ENCODE results near the gene PUM1.
"Not testable (repeated sequence)": the region's sequence is repeated elsewhere in the genome, so short reads cannot be mapped to it uniquely, and the experiment has no call there.

PUM1 gene, protein sequence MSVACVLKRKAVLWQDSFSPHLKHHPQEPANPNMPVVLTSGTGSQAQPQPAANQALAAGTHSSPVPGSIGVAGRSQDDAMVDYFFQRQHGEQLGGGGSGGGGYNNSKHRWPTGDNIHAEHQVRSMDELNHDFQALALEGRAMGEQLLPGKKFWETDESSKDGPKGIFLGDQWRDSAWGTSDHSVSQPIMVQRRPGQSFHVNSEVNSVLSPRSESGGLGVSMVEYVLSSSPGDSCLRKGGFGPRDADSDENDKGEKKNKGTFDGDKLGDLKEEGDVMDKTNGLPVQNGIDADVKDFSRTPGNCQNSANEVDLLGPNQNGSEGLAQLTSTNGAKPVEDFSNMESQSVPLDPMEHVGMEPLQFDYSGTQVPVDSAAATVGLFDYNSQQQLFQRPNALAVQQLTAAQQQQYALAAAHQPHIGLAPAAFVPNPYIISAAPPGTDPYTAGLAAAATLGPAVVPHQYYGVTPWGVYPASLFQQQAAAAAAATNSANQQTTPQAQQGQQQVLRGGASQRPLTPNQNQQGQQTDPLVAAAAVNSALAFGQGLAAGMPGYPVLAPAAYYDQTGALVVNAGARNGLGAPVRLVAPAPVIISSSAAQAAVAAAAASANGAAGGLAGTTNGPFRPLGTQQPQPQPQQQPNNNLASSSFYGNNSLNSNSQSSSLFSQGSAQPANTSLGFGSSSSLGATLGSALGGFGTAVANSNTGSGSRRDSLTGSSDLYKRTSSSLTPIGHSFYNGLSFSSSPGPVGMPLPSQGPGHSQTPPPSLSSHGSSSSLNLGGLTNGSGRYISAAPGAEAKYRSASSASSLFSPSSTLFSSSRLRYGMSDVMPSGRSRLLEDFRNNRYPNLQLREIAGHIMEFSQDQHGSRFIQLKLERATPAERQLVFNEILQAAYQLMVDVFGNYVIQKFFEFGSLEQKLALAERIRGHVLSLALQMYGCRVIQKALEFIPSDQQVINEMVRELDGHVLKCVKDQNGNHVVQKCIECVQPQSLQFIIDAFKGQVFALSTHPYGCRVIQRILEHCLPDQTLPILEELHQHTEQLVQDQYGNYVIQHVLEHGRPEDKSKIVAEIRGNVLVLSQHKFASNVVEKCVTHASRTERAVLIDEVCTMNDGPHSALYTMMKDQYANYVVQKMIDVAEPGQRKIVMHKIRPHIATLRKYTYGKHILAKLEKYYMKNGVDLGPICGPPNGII

DNA sequence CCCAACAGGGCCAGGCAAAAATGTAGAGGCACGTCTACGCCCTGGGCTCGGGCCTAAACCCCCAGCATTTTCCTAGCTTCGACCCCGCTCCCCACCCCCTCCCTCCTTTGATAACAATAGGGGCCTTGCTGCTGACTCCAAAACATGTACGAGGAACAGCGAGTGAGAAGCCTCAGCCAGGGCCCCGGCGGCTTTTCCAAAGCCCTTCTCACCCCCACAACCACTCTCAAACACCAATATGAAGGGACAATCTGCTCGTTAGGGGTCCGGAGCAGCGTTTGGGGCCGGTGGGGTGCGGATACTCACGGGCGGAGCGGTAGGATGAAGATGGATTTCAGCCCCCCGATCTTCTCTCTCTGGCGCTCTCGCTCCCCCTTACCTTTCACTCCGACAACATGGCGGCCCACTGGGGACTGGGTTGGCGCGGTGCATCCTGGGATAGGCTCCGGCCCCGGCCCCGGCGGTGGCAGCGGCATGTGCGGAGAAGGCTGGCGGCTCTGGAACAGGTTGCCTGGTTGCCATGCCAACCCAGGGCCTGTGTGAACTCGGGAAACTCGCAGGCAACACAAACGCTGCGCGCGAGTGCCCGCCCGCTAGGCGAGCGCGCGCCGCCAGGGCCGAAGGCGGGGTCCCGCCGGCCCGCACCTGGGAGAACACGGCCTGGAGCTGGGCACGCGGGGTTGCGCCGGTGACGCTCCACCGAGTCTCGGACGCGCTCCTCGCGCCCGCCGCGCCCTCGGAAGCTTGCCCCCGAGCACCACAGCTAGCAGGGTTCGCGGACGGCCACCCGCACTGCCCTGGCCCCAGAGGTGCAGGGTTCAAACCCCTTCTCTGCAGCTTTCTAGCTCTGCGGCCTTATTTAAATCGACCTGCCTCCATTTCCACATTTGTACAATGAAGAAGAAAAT, at the start of gene PUM1:
Gene PUM1, minus strand, starts transcription at position 408 of the 908 bp plus-strand sequence. CDS start 6,151 bp downstream, outside the sequence.
- no peaks in the 10 kb centered on the region for H3K27me3 Mint-ChIP-seq

DNA sequence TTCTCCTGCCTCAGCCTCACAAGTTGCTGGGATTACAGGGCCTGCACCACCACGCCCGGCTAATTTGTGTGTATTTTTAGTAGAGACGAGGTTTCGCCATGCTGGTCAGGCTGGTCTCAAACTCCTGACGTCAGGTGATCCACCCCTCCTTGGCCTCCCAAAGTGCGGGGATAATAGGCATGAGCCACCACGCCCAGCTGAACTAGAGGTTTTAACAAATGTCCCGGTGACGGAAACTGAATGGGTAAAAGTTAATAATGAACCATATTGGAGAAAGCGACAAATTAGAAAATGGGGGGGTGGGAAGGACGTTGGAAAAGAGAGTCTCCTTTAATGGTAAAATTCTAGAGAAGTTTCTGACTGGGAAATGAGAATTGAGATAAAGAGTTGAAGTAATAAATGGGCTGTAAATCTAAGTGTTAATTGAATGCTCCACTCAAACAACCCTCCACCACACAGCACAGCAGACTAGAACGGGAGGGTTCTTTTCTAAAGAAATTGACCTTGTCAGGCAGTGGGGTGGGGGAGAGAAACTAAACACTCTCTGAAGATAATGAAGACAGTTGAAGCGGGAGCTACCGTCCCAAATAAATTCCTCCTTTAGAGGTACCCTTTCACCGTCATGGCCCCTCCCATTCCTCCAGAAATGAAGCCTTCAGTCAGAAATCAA, 46.9 kb upstream of the PUM1 start:
- no peaks in the 10 kb centered on the region for H3K4me1 Mint-ChIP-seq (ENCODE audit: low read depth)
- H3K27ac Mint-ChIP-seq, result no peak overlapping the region
- H3K27me3 Mint-ChIP-seq, result peaks cover 16% of the 10 kb centered on the region
- H3K4me3 Mint-ChIP-seq, result no peak overlapping the region
- no peaks in the 10 kb centered on the region for H3K36me3 Mint-ChIP-seq (ENCODE audit: low read depth)
- no peaks in the 10 kb centered on the region for H3K9me3 Mint-ChIP-seq

More for the DNA sequence above, at the start of gene PUM1:
- peak within 1 kb of the TSS; percentile 100 for H3K4me3 Mint-ChIP-seq
- no peaks in the 10 kb centered on the region for H3K9me3 Mint-ChIP-seq
- H3K27ac Mint-ChIP-seq, result peak within 1 kb of the TSS; percentile 100
- H3K4me1 Mint-ChIP-seq (ENCODE audit: low read depth), result peaks cover 33% of the 10 kb centered on the region
- peaks cover 28% of the 10 kb centered on the region for H3K36me3 Mint-ChIP-seq (ENCODE audit: low read depth)

DNA sequence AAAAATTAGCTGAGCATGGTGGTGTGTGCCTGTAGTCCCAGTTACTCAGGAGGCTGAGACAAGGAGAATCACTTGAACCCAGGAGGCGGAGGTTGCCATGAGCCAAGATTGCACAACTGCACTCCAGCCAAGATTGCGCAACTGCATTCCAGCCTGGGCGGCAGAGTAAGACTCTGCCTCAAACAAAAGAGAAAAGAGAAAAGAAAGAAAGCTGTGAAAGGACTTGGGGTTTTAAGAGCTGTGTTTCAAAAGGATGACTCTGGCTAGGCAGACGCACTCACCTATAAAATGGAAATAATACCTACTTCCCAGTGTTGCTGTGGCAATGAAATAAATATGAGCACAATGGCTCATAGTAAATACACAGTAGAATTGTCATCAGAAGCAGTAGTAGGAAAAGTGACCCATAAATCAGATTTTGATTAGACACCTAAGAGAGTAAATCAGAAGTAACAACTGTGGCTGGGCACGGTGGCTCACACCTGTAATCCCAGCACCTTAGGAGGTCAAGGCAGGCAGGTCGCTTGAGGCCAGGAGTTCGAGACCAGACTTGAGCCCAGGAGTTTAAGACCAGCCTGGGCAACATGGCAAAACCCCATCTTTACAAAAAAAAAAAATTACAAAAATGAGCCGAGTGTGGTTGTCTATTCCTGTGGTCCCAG, 45.9 kb upstream of the PUM1 start:
- Mint-ChIP-seq H3K36me3 (ENCODE audit: low read depth) (no peaks in the 10 kb centered on the region), H3K4me3 (no peak overlapping the region), H3K4me1 (ENCODE audit: low read depth) (no peaks in the 10 kb centered on the region), H3K27me3 (peaks cover 13% of the 10 kb centered on the region), H3K9me3 (no peaks in the 10 kb centered on the region), H3K27ac (no peak overlapping the region)

DNA sequence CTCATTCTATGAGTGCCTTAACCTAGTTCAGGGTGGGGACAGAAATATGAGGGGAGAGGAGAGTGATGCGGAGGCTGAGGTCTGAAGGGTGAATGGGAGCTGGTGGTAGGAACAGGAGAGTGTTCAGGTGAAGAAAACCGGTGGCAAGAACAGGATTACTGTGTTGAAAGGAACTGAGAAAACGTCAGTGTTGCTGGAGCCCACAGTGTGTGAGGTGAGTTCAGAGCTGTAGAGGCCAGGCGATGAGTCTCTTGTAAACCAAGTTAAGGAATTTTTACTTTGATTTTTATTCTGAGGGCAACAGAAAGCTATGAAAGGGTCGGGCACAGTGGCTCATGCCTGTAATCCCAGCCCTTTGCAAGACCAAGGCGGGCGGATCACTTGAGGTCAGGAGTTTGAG, 45.3 kb upstream of the PUM1 start:
- Mint-ChIP-seq H3K4me3 (no peak overlapping the region), H3K36me3 (ENCODE audit: low read depth) (no peaks in the 10 kb centered on the region), H3K9me3 (no peaks in the 10 kb centered on the region), H3K4me1 (ENCODE audit: low read depth) (no peaks in the 10 kb centered on the region), H3K27ac (no peak overlapping the region), H3K27me3 (peaks cover 7% of the 10 kb centered on the region)

DNA sequence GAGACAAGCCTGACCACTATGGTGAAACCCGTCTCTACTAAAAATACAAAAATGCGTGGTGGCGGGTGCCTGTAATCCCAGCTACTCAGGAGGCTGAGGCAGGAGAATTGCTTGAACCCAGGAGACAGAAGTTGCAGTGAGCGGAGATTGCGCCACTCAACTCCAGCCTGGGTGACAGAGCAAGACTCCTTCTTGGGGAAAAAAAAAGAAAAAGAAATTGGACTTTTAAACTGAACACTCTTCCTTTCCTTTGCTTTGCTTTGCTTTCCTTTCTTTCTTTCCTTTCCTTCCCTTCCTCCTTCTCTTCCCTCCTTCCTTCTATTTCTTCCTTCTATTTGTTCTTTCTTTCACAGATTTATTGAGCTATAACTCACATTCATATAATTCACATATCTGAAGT, 43.3 kb upstream of the PUM1 start:
- H3K36me3 Mint-ChIP-seq (ENCODE audit: low read depth), result no peaks in the 10 kb centered on the region
- no peak overlapping the region for H3K27ac Mint-ChIP-seq
- no peaks in the 10 kb centered on the region for H3K4me1 Mint-ChIP-seq (ENCODE audit: low read depth)
- no peak overlapping the region for H3K4me3 Mint-ChIP-seq
- peaks cover 6% of the 10 kb centered on the region for H3K27me3 Mint-ChIP-seq
- no peaks in the 10 kb centered on the region for H3K9me3 Mint-ChIP-seq

DNA sequence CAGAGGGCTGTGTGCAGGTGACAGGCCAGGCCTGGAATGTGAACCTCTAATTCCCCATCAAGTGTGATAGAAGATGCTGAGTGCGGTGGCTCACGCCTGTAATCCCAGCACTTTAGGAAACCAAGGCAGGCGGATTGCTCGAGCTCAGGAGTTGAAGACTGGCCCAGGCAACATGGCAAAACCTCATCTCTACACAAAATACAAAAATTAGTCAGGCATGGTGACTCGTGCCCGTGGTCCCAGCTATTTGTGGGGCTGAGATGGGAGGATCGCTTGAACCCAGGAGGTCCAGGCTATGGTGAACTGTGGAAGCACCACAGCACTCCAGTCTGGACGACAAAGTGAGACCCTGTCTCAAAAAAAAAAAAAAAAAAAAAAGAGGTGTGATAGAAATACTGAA, 40.1 kb upstream of the PUM1 start:
- no peak overlapping the region for H3K27ac Mint-ChIP-seq
- H3K9me3 Mint-ChIP-seq, result no peaks in the 10 kb centered on the region

DNA sequence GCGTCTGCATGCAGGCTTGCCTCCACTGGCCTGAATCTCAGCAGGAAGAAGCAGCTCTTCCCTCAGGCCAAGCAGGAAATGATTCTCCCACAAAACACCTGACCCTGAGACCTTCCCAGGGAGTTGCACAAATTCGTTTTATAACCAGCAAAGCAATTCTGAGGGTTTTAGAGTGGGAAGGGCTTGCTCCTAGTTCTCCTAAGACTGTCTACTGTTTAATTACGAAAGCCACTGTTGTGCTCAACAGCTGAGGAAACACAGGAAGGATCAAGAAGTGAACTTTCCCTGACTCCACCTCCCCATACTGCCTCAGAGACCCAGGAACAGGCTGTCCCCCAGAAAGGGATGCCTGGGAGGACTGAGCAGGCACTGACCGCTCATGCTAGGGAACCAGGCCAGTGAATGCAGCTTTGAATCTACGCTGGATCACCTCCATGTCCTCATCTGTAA, 37.0 kb upstream of the PUM1 start:
- no peaks in the 10 kb centered on the region for H3K4me1 Mint-ChIP-seq (ENCODE audit: low read depth)
- no peaks in the 10 kb centered on the region for H3K9me3 Mint-ChIP-seq
- no peaks in the 10 kb centered on the region for H3K36me3 Mint-ChIP-seq (ENCODE audit: low read depth)
- H3K4me3 Mint-ChIP-seq, result no peak overlapping the region
- no peaks in the 10 kb centered on the region for H3K27me3 Mint-ChIP-seq
- H3K27ac Mint-ChIP-seq, result no peak overlapping the region

More for the DNA sequence above, 40.1 kb upstream of the PUM1 start:
- no peaks in the 10 kb centered on the region for H3K27me3 Mint-ChIP-seq
- H3K36me3 Mint-ChIP-seq (ENCODE audit: low read depth), result no peaks in the 10 kb centered on the region
- H3K4me3 Mint-ChIP-seq, result no peak overlapping the region
- no peaks in the 10 kb centered on the region for H3K4me1 Mint-ChIP-seq (ENCODE audit: low read depth)

DNA sequence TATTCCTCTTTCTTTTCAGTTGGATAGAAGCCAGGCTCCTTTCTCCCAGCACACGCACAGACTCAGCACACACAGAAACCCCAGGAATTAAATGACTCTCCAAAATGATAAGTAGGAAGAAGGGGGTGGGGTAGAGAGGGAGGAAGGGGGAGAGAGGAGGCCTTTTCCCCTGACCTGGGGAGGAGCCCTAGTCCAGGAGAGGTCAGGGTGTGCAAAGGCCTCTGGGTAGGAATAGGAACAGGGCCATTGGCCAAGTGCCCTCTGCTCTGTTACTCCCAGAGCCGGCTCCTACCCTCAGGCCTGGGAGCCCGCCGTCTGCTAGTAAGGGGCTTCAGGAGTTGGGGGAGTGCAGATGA, 35.6 kb upstream of the PUM1 start:
- H3K36me3 Mint-ChIP-seq (ENCODE audit: low read depth), result no peaks in the 10 kb centered on the region
- no peak overlapping the region for H3K27ac Mint-ChIP-seq
- H3K4me1 Mint-ChIP-seq (ENCODE audit: low read depth), result no peaks in the 10 kb centered on the region
- H3K27me3 Mint-ChIP-seq, result no peaks in the 10 kb centered on the region
- no peak overlapping the region for H3K4me3 Mint-ChIP-seq
- no peaks in the 10 kb centered on the region for H3K9me3 Mint-ChIP-seq

DNA sequence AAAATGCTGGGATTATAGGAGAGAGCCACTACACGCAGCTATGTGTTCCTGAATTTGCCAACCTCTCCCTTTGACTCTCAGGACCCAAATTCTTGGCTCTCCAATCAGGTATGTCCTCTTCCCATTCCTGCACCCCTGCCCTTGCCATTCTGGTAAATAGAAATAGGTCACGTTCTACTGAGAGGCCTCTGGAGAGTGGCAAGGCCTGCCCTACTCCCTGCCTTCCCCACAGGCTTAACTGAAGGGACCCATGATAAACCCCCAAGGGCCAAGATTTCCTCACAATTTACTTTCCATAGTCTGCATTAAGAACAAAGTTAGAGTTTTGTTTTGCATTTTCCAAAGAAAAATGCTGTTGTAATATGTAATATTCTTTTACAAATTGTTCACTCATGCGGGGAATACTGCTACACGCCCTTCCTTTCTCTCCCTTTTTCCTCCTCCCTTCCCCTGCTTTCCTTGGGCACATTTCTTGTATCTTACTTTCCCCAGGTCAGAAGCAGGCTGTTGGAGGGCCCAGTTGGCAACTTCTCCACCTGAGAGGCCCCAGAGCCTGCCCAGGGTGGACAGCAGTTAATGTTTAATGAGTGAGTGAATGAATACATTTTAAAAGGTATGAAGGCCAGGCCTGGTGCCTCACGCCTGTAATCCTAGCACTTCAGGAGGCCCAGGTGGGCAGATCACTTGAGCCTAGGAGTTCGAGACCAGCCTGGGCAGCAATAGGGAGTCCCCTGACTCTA, 33.9 kb upstream of the PUM1 start:
- Mint-ChIP-seq H3K9me3 (no peaks in the 10 kb centered on the region), H3K36me3 (ENCODE audit: low read depth) (no peaks in the 10 kb centered on the region), H3K27ac (no peak overlapping the region), H3K4me3 (no peak overlapping the region), H3K27me3 (no peaks in the 10 kb centered on the region), H3K4me1 (ENCODE audit: low read depth) (no peaks in the 10 kb centered on the region)

DNA sequence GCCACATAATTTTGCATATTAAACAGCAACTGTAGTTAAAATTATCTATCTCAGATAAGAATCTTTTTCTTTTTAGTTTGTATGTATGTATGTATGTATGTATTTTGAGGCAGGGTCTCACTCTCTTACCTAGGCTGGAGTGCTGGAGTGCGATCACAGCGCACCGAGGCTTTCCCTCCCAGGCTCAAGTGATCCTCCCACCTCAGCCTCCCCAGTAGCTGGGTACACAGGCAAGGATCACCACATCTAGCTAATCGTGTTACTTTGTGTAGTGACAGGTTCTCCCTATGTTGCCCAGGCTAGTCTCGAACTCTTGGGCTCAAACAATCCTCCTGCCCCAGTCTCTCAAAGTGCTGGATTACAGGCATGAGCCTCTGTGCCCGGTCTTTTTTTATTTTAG, 30.5 kb upstream of the PUM1 start:
- Mint-ChIP-seq H3K36me3 (ENCODE audit: low read depth) (no peaks in the 10 kb centered on the region), H3K27ac (no peak overlapping the region), H3K4me3 (no peak overlapping the region), H3K9me3 (no peaks in the 10 kb centered on the region), H3K4me1 (ENCODE audit: low read depth) (no peaks in the 10 kb centered on the region), H3K27me3 (no peaks in the 10 kb centered on the region)

DNA sequence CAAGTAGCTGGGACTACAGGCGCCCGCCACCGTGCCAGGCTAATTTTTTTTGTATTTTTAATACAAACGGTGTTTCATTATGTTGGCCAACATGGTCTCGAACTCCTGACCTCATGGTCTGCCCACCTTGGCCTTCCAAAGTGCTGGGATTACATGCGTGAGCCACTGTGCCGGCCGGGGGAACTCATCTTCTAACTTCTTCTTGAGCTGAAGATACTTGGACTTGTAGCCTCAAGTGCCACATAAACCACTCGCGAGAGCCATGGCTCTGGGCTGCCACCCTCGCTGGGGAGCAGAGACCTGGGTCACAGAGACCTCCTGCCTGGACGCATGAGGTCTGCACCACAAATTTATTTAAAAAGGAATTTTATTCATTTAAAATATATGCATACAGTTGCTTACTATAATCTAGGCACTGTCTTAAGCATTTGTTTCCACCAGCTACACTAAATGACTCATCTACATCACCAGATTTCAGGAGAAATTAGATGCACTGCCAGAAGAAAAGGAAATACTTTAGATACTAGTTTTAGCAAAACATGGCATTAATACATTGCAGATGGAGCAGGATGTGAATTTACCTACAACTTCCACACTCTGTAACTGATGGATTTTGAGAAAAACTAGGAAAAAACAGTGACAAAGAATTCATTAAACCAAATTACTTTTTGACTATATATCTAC, 29.9 kb upstream of the PUM1 start:
- no peaks in the 10 kb centered on the region for H3K27me3 Mint-ChIP-seq
- H3K4me1 Mint-ChIP-seq (ENCODE audit: low read depth), result no peaks in the 10 kb centered on the region
- H3K27ac Mint-ChIP-seq, result no peak overlapping the region
- H3K36me3 Mint-ChIP-seq (ENCODE audit: low read depth), result no peaks in the 10 kb centered on the region
- no peaks in the 10 kb centered on the region for H3K9me3 Mint-ChIP-seq
- H3K4me3 Mint-ChIP-seq, result no peak overlapping the region

DNA sequence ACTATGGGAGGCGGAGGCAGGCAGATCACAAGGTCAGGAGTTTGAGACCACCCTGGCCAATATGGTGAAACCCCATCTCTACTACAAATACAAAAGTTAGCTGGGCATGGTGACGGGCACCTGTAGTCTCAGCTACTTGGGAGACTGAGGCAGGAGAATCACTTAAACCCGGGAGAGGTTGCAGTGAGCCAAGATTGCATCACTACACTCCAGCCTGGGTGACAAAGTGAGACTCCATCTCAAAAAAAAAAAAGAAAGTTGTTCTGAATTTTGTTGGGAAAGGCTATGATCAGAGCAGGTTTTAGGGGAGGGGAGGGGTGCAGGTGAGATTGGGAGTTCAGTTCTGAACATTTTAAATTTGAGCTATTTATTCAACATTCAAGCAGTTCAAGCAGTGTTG, 22.6 kb upstream of the PUM1 start:
- H3K4me1 Mint-ChIP-seq (ENCODE audit: low read depth); H3K27ac Mint-ChIP-seq; H3K9me3 Mint-ChIP-seq; H3K4me3 Mint-ChIP-seq; H3K27me3 Mint-ChIP-seq; H3K36me3 Mint-ChIP-seq (ENCODE audit: low read depth): not testable (repeated sequence)
